GM21526 (cell line): Measurements from ENCODE around the gene LEFTY2.
"Not testable (repeated sequence)": the region's sequence is repeated elsewhere in the genome, so short reads cannot be mapped to it uniquely, and the experiment has no call there.

Experiments used
- ATAC-seq: cut with Tn5 transposase; IDR thresholded peaks from one replicate; pipeline ENCODE4 v1.9.1; 2021; ENCODE audit warnings: moderate library complexity; ENCODE audit not compliant: unreplicated experiment, low FRiP score

LEFTY2 gene

GRCh38 chr1:225933072-225933471, 7.9 kb downstream of the LEFTY2 start:
- no peak for ATAC-seq

GRCh38 chr1:225931270-225932136, 9.5 kb downstream of the LEFTY2 start:
- ATAC-seq, result no peak

- ATAC-seq, result no peak
Measured at GRCh38 chr1:225930566-225930965, 10.5 kb downstream of the LEFTY2 start.

GRCh38 chr1:225929462-225929861, 11.6 kb downstream of the LEFTY2 start:
- not testable (repeated sequence) for ATAC-seq

GRCh38 chr1:225928186-225929175, 12.5 kb downstream of the LEFTY2 start:
- ATAC-seq, result no peak

GRCh38 chr1:225926551-225927113, 14.4 kb downstream of the LEFTY2 start:
- ATAC-seq, result no peak

- ATAC-seq, result peak; percentile 97
Measured at GRCh38 chr1:225923692-225924555, 17.1 kb downstream of the LEFTY2 start, which contains the start of gene PYCR2. TSS of gene PYCR2 (minus strand) at chr1:225924250. CDS start at chr1:225924110, 140 bp downstream.

GRCh38 chr1:225923381-225923691, 17.7 kb downstream of the LEFTY2 start:
- no peak for ATAC-seq

- no peak for ATAC-seq
Measured at GRCh38 chr1:225921734-225922709, 19.0 kb downstream of the LEFTY2 start.

GRCh38 chr1:225919906-225920305, 21.1 kb downstream of the LEFTY2 start:
- no peak for ATAC-seq

GRCh38 chr1:225918280-225918679, 22.7 kb downstream of the LEFTY2 start:
- ATAC-seq, result no peak

GRCh38 chr1:225917536-225917935, 23.5 kb downstream of the LEFTY2 start:
- no peak for ATAC-seq

GRCh38 chr1:225917101-225917500, 23.9 kb downstream of the LEFTY2 start:
- no peak for ATAC-seq

- ATAC-seq, result no peak
Measured at GRCh38 chr1:225915538-225915991, 25.5 kb downstream of the LEFTY2 start.

GRCh38 chr1:225914947-225915346, 26.1 kb downstream of the LEFTY2 start:
- no peak for ATAC-seq

- no peak for ATAC-seq
Measured at GRCh38 chr1:225914391-225914790, 26.6 kb downstream of the LEFTY2 start.

GRCh38 chr1:225911191-225912130, 29.6 kb downstream of the LEFTY2 start:
- ATAC-seq, result peak; percentile 56

GRCh38 chr1:225909477-225909876, 31.5 kb downstream of the LEFTY2 start:
- no peak for ATAC-seq
